GM18873 (cell line): Measurements from ENCODE around the gene MEF2B.
"Not testable (repeated sequence)": the region's sequence is repeated elsewhere in the genome, so short reads cannot be mapped to it uniquely, and the experiment has no call there.

Source experiments
- ATAC-seq: cut with Tn5 transposase; IDR thresholded peaks from one replicate; pipeline ENCODE4 v1.9.1; 2021; ENCODE audit warnings: mild to moderate bottlenecking, moderate library complexity, moderate number of reproducible peaks; ENCODE audit not compliant: unreplicated experiment, low FRiP score

Gene MEF2B

DNA sequence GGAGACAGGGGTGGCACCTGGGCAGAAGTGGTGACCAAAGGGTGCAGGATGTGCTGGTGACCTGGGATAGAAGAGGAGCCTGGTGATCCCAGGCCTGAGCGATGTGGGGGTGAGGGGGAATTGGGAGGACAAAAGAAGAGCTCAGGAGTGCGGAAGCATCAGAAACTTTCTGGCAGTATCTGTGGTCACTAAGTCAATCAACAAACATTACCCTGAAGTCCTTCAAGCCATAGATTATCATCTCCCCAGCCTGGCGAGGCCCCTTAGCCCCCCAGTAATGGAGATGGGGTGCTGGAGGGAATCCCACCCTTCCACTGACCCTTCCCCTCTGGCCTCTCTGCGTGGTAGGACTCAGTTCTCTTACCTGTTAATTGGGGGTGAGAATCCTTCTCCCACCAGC is 10.5 kb downstream of the MEF2B start:
- no peak for ATAC-seq

DNA sequence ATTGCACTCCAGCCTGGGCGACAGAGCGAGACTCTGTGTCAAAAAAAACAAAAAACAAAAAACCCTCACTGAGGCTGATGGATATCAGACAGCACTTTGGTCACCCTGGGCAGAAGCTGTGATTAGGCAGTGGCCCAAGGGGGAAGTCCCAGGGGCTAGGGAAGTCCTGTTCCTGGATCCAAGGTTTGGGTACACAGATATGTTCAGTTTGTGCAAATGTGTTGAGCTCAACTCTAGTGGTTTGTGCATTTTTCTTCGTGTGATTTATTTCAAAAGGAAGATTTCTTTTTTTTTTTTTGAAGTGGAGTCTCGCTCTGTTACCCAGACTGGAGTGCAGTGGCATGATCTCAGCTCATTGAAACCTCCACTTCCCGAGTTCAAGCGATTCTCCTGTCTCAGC is 12.3 kb downstream of the MEF2B start:
- ATAC-seq: no peak

DNA sequence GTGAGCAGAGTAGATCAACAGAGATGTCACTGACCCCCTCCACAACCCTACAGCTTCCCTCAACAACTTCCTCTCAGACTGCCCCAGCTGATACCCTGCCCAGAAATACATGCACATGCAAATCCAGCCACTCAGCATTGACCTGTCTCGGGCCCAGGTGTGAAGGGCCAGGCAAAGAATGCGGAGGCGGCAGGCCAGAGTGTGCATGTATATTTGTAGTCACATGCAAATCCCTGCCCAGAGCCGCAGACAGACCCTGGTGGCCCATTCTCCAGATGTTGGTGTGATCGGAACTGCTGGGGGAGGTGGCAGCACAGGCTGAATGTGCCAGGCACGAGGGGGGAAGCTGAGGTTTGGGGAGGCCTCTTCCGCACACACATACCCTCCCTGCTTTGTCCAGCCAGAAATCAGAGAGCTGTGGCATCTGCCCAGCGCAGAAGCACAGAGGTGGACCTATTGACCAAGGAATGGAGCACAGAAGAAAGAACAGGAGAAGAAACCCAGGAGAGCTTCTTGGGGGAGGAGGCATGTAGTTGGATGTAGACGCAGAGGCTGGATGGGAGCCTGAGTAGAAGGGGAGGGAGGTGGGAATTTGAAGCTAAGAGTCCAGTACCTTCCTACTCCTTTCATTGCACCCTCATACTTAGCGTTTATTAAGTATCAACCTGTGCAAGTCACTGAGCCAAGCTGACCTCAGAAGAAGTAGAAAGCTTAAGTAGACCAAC is 14.4 kb downstream of the MEF2B start:
- peak; percentile 57 for ATAC-seq

DNA sequence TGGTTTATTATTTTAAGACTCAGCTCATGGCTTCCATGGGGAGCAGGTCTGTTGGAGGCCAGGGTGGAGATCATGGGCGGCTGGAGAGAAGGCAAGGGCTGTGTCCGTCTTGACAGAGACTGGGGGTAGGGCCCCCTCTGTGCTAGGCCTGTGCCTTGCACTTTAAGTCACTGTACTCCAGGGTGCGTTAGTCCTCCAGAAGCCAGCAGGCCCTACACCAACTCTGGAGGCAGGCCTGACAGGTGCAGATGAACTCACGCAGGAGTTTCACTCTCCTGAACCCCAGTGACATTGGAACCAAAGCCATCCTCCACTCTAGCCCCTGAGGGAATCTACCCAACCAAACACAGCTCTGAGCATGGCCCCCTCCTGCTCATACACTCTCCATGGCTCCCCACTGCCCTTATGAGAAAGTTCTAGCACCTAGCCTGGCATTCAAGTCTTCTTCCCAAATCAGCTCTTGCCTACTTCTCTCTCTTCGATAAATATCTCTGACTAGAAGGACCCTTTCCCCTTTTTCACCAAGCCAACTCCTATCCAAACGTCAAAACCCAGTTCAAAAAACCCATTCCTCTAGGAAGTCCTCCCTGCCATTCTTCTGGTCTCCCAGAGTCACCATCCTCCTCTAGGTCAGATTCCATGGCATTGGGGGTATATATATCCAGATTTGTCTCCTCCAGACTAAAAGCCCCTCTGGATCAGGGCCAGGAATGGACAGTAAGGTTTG is 15.1 kb downstream of the MEF2B start:
- no peak for ATAC-seq

DNA sequence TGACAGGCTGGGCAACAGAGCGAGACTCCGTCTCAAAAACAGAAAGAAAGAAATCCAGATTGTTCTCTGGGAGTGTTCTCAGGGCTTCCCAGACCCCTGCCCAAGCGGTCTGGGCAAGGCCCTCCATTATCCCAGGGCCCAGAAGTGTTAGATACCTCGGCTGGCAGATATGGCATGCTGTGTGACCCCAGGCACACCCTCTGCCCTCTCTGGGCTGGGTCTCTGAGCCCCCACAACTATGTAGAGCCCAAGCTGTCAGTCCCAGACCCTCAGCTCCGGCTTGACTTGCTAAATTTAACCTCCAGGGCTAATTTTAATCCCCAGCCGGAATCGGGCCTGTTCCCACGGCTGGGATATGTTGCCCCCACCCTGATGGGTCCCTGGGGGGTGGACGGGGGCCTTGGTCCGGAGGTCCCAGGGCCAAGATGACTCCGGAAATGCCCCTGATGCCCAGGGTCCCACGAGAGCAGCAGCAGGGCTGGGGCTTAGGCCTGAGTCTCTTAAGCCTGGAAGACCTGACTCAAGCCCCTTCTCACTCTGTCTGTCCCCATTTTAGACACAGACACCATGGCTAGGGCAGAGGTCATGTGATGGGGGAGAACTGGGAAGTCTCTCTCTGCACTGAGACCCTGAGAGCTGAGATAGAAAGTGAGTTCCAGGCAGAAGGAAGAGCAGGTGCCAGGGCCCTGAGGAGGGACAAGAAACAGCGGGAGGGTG is 17.2 kb downstream of the MEF2B start:
- ATAC-seq: no peak

DNA sequence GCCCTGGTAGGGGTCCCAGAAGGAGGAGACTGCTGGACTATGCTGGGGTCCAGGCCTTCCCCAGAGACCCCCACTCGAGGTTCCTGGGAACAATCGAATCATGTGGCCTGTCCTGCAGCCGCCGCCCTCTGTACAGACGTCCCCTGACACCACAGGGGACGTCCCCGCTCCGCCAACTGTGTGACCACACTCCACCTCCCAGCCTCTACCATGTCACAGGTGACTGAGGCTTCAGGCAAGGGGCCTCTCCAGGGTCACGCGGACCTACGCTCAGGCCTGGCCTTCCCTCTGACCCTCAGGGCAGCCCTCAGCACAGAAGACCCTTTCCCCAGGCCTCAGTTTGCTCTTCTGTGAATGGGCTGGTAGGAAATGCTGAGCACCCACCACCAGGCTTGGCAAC is 18.6 kb downstream of the MEF2B start:
- no peak for ATAC-seq

DNA sequence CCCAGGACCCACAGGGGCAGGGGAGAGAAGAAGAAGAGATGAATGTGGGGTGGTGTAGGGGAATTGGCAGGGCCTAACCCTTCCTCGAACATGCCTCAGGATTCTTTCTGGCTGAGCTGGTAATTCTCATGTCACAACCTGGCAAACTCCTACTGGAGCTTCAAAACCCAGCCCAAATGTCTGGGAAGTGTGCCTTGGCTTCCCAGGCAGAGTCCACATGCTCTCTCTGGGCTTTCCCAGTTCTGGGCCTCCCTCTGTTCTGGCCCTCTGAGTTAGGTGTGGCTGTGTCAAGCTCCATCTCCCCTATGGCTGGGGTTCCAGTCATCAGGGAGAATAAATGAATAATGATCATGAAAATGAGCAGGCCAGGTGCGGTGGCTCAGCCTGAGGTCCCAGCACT is 20.6 kb downstream of the MEF2B start:
- no peak for ATAC-seq

DNA sequence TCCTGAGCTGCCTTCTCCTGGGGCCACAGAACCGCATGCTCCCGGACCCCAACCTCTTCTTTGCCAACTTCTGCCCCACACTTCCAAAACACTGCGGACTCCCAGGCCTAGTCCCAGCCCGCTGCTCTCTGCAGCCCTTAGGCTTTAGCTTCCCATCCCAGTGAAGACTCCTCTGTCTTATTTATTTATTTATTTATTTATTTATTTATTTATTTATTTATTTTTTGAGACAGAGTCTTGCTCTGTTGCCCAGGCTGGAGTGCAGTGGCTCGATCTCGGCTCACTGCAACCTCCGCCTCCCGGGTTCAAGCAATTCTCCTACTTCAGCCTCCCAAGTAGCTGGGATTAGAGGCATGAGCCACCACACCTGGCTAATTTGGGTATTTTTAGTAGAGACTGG is 21.6 kb downstream of the MEF2B start:
- ATAC-seq: not testable (repeated sequence)

DNA sequence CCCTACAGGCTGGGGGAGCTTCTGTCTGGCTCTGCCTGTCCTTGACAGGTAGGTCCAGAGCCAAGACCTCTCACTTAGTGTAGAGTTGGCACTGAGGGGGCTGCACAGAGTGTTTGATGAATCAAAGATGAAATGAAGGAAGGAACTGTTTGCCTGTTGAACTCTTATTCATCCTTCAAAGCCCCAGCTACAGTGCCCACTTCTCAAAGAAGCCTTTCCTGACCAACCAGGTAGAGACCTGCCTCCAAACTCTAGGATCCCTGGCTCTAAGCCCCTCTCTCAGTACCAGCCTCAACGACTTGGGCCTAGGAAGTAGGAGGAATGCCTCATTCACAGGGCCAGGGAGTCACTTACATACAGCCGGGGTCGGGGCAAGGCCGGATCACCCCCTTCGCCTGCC is 22.7 kb downstream of the MEF2B start:
- ATAC-seq: no peak

DNA sequence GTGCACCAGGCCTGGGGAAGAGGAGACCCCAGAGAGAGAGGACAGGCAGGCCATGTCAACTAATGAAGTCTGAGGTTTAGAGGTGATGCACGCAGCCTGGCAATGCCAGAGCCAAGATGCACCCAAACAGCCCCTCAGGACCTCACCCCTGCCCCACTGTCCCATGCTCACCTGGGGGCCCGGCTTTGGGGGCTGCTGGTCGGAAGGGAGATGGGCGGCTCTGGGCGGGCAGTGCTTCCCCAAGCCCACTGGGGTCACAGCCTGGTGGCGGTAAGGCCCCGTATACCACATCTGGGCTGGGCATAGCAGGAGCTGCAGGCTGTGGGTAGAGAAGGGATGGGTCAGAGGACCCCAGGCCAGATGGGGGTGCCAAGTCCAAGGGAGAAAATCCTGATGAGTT is 23.2 kb downstream of the MEF2B start:
- ATAC-seq: no peak

DNA sequence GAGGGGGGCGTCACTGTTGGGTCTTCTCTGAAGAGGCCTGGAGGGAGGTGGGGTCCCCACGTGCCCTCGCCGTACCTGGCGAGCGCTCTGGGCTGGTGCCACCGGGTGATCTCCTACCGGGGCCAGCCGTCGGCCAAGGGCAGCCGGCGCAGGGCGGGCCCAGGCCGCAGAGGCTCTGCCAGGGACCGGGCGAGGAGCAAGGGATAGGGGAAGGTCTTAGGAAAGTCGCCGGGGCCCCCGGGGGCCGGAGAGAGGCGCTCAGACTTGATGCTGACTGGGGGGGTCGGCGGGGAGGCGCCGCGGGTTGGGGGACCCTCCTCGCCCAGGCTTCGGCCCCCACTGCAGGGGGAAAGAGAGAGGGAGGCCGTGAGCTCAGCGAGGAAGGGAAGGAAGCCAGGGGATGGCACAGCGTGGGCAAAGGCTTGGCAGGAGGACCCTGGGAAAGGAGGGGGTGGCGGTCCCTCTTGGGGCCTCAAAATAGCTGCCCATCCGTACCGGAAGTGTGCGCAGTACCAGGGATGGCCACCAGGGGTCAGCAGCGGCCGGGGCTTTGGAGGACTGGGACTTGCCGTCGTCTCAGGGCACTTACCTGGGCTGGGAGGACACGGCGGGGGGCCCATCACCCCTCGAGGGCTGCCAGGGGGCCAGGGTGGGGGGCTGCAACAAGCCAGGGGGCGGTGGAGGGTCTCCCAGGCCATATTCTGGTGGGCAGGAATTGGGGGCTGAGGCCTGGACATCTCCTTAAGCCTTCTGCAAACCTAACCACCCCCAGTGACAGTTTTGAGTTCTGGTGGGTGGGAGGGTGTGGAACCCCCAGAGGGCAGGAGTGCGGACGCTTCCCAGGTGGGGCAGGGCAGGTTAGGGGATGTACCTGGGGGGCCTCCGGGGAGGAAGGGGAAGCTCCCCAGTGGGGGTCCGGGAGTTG is 24.1 kb downstream of the MEF2B start:
- ATAC-seq: no peak

DNA sequence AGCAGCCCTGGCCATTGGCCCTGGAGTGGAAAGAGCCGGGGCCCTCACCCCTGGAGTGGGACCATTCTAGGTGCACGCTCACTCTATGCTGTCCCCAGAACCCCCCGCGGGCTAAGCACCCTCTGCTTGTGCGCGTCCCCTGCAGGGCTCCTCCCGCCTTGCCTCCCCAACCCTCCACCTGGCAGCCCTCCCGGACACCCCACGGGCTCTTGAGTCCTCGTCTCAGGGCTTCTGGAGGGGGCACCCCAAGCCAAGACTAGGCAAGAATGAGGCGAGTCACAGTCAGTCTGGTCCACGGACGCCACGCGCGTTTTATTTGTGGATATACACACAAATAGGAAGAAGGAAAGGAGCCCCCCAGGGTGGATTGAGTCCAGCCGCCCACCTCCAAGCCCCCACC is 24.8 kb downstream of the MEF2B start:
- ATAC-seq: no peak

DNA sequence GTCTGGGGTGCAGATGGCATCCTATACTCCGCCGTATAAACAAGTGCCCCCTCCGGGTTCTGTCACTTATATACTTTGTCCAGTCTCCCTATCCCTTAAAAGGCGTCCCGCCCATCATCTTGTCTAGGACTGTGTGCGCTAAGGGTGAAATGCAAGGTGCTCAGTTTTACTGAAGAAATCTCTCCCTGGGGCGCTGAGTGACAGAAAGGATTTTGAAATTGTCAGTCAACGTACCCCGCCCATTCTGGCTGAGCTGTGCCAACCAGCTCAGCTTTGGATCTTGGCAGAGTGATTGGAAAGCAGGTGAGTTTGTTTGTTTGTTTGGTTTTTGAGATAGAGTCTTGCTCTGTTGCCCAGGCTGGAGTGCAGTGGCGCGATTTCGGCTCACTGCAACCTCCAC is 27.7 kb downstream of the MEF2B start:
- no peak for ATAC-seq

DNA sequence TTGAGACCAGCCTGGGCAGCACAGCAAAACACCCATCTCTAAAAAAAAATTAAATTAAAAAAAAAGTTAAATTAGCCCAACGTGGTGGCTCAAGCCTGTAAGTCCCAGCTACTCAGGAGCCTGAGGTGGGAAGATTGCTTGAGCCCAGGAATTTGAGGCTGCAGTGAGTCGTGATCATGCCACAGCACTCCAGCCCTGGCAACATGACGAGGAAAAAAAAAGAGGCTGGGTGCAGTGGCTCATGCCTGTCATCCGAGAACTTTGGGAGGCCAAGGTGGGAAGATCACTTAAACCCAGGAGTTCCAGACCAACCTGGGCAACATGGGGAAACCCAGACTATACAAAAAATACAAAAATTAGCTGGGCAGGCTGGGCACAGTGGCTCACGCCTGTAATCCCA is 29.6 kb downstream of the MEF2B start:
- ATAC-seq: no peak

DNA sequence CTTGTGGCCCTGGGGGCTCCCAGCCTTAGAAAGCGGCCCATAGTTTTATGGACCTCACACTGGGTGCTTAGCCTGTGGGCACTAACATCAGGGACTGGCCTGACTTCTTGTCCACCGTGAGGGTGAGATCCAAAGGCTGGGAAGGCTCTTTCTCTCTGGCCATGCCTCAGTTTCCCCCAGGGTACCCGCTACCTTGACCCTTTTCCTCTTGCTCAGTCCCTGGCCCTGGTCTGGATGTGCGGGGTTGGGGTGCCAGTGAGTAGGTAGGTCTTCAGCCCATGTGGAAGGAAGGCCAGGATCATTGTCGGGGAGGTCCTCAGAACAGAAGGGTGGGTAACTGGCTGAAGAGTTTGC is 30.2 kb downstream of the MEF2B start:
- ATAC-seq: no peak

DNA sequence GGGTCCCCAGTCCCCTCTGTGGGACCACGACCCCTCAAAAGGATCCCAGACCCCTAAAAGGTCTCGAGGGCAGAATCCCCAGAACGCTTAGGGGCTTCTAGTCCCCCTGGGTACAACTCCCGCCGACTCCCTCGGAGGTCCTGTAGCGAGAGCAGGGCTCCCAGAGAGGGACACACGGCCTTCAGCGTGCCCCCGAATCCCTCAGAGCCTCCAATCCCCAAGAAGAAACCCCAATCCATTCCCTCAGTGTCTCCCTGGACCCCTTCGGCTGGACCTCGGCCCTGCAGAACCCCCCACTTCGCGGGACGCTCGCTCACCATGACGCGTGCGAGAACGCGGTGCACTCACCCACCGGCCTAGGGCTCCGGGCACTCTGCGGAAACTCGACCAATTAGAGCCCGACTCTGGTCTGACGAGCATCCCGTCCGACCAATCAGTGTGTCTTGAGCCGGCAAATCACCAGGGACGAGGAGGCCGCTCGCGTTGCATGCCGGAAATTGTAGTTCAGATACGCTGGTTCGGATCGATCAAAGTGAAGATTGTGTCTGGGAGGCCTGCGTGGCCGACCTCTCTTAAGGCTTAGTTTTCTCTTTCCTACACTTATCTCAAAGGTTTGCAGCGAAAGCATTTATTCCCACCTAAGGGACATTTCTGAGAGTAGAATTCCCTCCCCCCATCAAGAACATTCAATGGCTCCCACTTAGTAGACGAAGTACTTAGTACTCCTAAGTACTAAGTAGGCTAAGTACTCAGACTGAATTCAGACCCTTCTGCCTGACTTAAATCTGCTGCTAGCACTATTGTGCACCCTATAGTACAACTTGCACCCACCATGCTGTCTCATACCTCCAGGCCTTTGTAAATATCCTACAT is 31.7 kb downstream of the MEF2B start, which contains the start of gene TMEM161A:
Gene TMEM161A (minus strand): TSS at position 370 of the 873 bp plus-strand sequence. CDS start 50 bp downstream, at position 320.
- ATAC-seq: peak; percentile 95

DNA sequence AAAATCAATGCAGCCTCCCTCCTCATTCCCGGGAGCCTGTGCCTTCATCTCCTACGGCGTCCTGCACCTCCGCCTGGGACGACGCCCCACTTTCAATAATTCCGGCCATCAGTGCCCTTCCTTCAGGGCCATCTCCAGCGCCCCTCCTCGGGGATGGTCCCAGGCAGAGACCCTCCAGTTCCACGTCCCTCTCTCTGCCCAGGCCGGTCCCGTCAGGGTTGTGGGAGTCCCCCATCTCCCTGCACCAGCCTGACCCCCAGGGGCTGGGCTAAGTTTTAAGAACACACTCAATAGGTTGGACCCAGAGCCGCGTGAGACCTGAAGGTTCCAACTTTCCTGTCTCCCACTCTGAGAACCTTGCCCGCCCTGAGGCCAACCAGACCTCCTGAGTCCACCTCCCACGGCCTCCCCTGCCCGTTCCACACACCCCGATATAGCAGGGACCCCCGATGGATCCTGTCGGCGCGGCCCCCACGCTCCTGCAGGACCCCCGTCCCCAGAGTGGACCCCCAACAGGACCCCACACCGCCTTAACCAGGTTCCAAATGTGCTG is 32.4 kb downstream of the MEF2B start:
- no peak for ATAC-seq

DNA sequence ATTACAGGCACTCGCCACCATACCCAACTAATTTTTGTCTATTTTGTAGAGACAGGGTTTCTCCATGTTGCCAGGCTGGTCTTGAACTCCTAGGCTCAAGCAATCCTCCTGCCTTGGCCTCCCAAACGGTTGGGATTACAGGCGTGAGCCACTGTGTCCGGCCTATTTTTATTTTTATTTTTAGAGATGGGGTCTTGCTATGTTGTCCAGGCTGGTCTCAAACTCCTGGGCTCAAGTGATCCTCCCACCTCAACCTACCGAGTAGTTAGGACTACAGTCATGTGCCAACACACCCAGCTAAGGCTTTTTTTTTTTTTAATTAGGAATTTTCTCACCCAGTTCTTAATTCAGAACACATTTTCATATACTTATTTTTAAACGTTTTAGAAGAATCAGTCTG is 34.4 kb downstream of the MEF2B start:
- not testable (repeated sequence) for ATAC-seq

DNA sequence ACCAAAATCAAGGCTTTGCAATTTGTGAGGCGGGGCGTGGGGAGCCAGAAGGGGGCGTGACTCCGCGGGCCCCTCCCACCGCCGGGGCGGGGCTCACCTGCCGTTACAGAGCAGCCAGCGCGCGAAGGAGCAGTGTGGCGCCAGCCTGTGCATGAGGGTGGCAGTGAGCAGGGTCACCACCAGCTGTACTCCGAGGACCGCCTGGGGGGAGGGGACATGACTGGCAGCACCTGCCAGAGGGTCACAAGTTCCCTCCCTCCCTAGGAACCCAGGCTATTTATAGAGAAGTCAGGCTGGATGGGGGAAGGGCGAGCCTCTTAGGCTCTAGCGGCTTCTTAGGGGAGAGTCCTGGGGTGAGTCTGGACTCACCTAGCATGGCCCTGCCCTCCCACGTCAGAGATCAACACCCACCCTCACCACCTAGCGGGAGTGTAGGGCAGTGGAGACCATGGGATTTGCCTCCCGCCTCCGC is 35.3 kb downstream of the MEF2B start:
- ATAC-seq: no peak
